GM18508 (cell line): ENCODE results near the gene RBM38.
"Not testable (repeated sequence)": the region's sequence is repeated elsewhere in the genome, so short reads cannot be mapped to it uniquely, and the experiment has no call there.

Experiments
- ATAC-seq: cut with Tn5 transposase; IDR thresholded peaks from one replicate; pipeline ENCODE4 v1.9.1; 2021; ENCODE audit warnings: moderate number of reproducible peaks; ENCODE audit not compliant: insufficient read depth, unreplicated experiment

RBM38 gene

GRCh38 chr20:57414867-57415592, 23.8 kb downstream of the RBM38 start:
- no peak for ATAC-seq

- no peak for ATAC-seq
Measured at GRCh38 chr20:57415771-57416170, 24.6 kb downstream of the RBM38 start.

- ATAC-seq = no peak
Measured at GRCh38 chr20:57416296-57417022, 25.3 kb downstream of the RBM38 start.

- no peak for ATAC-seq
Measured at GRCh38 chr20:57417051-57417689, 26.0 kb downstream of the RBM38 start.

GRCh38 chr20:57417830-57418780, 26.9 kb downstream of the RBM38 start:
- ATAC-seq = no peak

GRCh38 chr20:57419479-57419878, 28.3 kb downstream of the RBM38 start:
- ATAC-seq = not testable (repeated sequence)

GRCh38 chr20:57420571-57421252, 29.5 kb downstream of the RBM38 start:
- no peak for ATAC-seq

- ATAC-seq = no peak
Measured at GRCh38 chr20:57421253-57422220, 30.3 kb downstream of the RBM38 start.

- no peak for ATAC-seq
Measured at GRCh38 chr20:57422254-57422653, 31.1 kb downstream of the RBM38 start.

GRCh38 chr20:57425150-57426013, 34.2 kb downstream of the RBM38 start:
- ATAC-seq = no peak

- ATAC-seq = no peak
Measured at GRCh38 chr20:57426271-57426689, 35.1 kb downstream of the RBM38 start.

GRCh38 chr20:57426831-57427230, 35.6 kb downstream of the RBM38 start:
- no peak for ATAC-seq

GRCh38 chr20:57428324-57429158, 37.3 kb downstream of the RBM38 start:
- no peak for ATAC-seq

- no peak for ATAC-seq
Measured at GRCh38 chr20:57429159-57429496, 37.9 kb downstream of the RBM38 start.

- ATAC-seq = no peak
Measured at GRCh38 chr20:57429580-57430200, 38.5 kb downstream of the RBM38 start.

GRCh38 chr20:57430201-57430596, 39.0 kb downstream of the RBM38 start:
- not testable (repeated sequence) for ATAC-seq

GRCh38 chr20:57431539-57431835, 40.3 kb downstream of the RBM38 start:
- ATAC-seq = no peak
